HepG2 (cell line): Measurements from ENCODE around the gene RABGAP1. TPM values are rescaled to one million over a fixed set of nuclear protein-coding genes. Genes with fewer than 3 reads are reported as not detected.

Experiments
- CENPT ChIP-seq: sonication (generic); formaldehyde crosslinking; IDR thresholded peaks from 2 replicates; pipeline ENCODE4 v1.8.0; 2022; ENCODE audit warnings: low read depth, mild to moderate bottlenecking, moderate library complexity, missing genetic modification reagents
- FOSL2 ChIP-seq: sonication (generic); formaldehyde crosslinking; IDR thresholded peaks from 2 replicates; pipeline ENCODE4 v1.4.0; 2020; ENCODE audit warnings: missing genetic modification reagents
- GZF1 ChIP-seq: sonication (generic); formaldehyde crosslinking; IDR thresholded peaks from 2 replicates; pipeline ENCODE4 v1.5.1; 2020; ENCODE audit warnings: mild to moderate bottlenecking, missing genetic modification reagents
- HMGXB4 ChIP-seq, 2 experiments: sonication (generic) in 1 of 2; formaldehyde crosslinking in 1 of 2; IDR thresholded peaks; 2 replicates each; pipeline versions ENCODE4 v1.4.0 to v1.6.1; 2018 to 2020; ENCODE audit warnings: missing genetic modification reagents in 2 of 2, borderline replicate concordance in 1 of 2, low read depth in 1 of 2, mild to moderate bottlenecking in 1 of 2, missing biosample characterization in 1 of 2
- HNF4G ChIP-seq, 2 experiments: sonication (generic) in 1 of 2; formaldehyde crosslinking in 1 of 2; IDR thresholded peaks; 2 replicates each; pipeline versions ENCODE4 v1.4.0 to v1.6.1; 2011 to 2020; ENCODE audit warnings: borderline replicate concordance in 2 of 2, low read depth in 2 of 2, mild to moderate bottlenecking in 2 of 2, low read length in 1 of 2, missing genetic modification reagents in 1 of 2, moderate library complexity in 1 of 2
- KDM1A ChIP-seq: IDR thresholded peaks from 2 replicates; pipeline ENCODE4 v1.6.1; 2016; ENCODE audit warnings: missing compliant biosample characterization
- NCOA1 ChIP-seq: sonication (generic); formaldehyde crosslinking; IDR thresholded peaks from 2 replicates; pipeline ENCODE4 v1.9.0; 2021; ENCODE audit warnings: missing genetic modification reagents
- SMAD9 ChIP-seq: sonication (generic); formaldehyde crosslinking; IDR thresholded peaks from 2 replicates; pipeline ENCODE4 v1.5.1; 2020; ENCODE audit warnings: mild to moderate bottlenecking, missing genetic modification reagents
- SNAI1 ChIP-seq: sonication (generic); formaldehyde crosslinking; IDR thresholded peaks from 2 replicates; pipeline ENCODE4 v1.5.0; 2020; ENCODE audit warnings: mild to moderate bottlenecking, missing genetic modification reagents, borderline replicate concordance
- SRSF1 ChIP-seq: fragments of 200-400 bp; formaldehyde crosslinking; optimal IDR thresholded peaks from 2 replicates; pipeline ENCODE3; 2017; ENCODE audit warnings: mild to moderate bottlenecking, low read depth, low read length, moderate library complexity
- STAG1 ChIP-seq: sonication (generic); formaldehyde crosslinking; IDR thresholded peaks from 2 replicates; pipeline ENCODE4 v1.4.0; 2020; ENCODE audit warnings: missing genetic modification reagents
- TCF12 ChIP-seq, 2 experiments: fragments of 450-650 bp in 1 of 2; sonication (generic) in 1 of 2; formaldehyde crosslinking in 1 of 2; IDR thresholded peaks; 2 replicates each; pipeline versions ENCODE4 v1.6.1 to v1.8.0; 2017 to 2022; ENCODE audit warnings: antibody characterized with exemption in 1 of 2, mild to moderate bottlenecking in 1 of 2, missing genetic modification reagents in 1 of 2, moderate library complexity in 1 of 2
- ZFP62 ChIP-seq: sonication (generic); formaldehyde crosslinking; IDR thresholded peaks from 2 replicates; pipeline ENCODE4 v1.4.0; 2020; ENCODE audit warnings: missing genetic modification reagents
- ZNF562 ChIP-seq: sonication (generic); formaldehyde crosslinking; IDR thresholded peaks from 2 replicates; pipeline ENCODE4 v1.8.0; 2022; ENCODE audit warnings: missing genetic modification reagents, borderline replicate concordance
- ZNF772 ChIP-seq: sonication (generic); formaldehyde crosslinking; IDR thresholded peaks from 2 replicates; pipeline ENCODE4 v1.5.0; 2020; ENCODE audit warnings: mild to moderate bottlenecking, missing genetic modification reagents
- ZNF777 ChIP-seq: sonication (generic); formaldehyde crosslinking; IDR thresholded peaks from 2 replicates; pipeline ENCODE4 v1.4.0; 2020; ENCODE audit warnings: missing genetic modification reagents
- polyA plus RNA-seq, 8 experiments: library from polyadenylated mRNA; depleted of rRNA in 3 of 8; stranded (reverse) in 7 of 8; unstranded in 1 of 8; fragments of >200 nt; fragmentation: Illumina TruSeq in 4 of 8; extraction: Trizol in 4 of 8; gene quantifications; 2 replicates each; pipeline versions ENCODE4 v1.2.1 to v1.2.3, GENCODE V29; 2011 to 2016; ENCODE audit warnings: low read depth in 4 of 8, missing spikeins in 1 of 8, mixed read lengths in 1 of 8; ENCODE audit not compliant: insufficient read depth in 1 of 8
- total RNA-seq, 5 experiments: library from RNA; depleted of rRNA; stranded (reverse); fragments of >200 nt; fragmentation: Illumina TruSeq; extraction: Trizol; gene quantifications; 2 replicates each; pipeline ENCODE4 v1.2.3, GENCODE V29; 2016; ENCODE audit warnings: low read depth in 1 of 5
- TF ChIP-seq, protein P1 (sequence below): fragments of 450-650 bp; IDR thresholded peaks from 2 replicates; pipeline ENCODE4 v1.6.1; 2017; ENCODE audit warnings: mild to moderate bottlenecking
- TF ChIP-seq, protein P2 (sequence below): sonication (generic); formaldehyde crosslinking; IDR thresholded peaks from 2 replicates; pipeline ENCODE4 v1.5.1; 2020; ENCODE audit warnings: mild to moderate bottlenecking, missing genetic modification reagents, moderate library complexity
- TF ChIP-seq, protein P3 (sequence below): sonication (generic); formaldehyde crosslinking; IDR thresholded peaks from 2 replicates; pipeline ENCODE4 v1.5.0; 2020; ENCODE audit warnings: mild to moderate bottlenecking, missing genetic modification reagents

The RABGAP1 gene
- total and polyA plus RNA-seq, 2 of the 13 experiments (the other 11 are each of a cell fraction or from before 2014, with no cell fraction given), result 19.1 to 19.3 TPM

DNA sequence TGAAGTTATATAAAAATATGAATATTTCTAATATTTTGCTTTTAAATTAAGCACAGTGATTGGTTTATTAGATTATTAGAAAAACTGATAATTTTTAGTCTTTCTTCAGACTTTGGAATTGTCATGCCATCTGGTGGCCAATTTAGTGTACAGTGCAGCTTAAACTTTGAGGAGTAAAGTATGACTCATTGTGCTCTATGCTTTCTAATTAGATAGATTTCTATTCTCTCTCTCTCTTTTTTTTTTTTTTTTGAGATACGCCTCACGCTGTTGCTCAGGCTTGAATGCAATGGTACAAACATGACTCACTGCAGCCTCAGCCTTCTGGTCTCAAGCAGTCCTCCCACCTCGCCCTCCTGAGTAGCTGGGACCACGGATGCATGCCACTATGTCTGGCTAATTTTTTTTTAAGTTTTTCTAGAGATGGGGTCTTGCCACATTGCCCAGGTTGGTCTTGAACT, 50.6 kb downstream of the RABGAP1 start (continued):
- TF ChIP-seq TCF12 (IDR thresholded peaks at IDR 0.05) (no peak), TCF12 (CRISPR knock-in tag; IDR thresholded peaks at IDR 0.05) (no peak), SMAD9 (CRISPR knock-in tag) (no peak), SRSF1 (no peak), ZNF777 (no peak), GZF1 (CRISPR knock-in tag) (no peak), FOSL2 (peak; percentile 37; the same call in 1 of the 2 replicates), SNAI1 (CRISPR knock-in tag) (no peak), CENPT (CRISPR knock-in tag) (no peak), ZNF562 (CRISPR knock-in tag) (no peak), ZNF772 (CRISPR knock-in tag) (no peak), KDM1A (no peak), NCOA1 (CRISPR knock-in tag) (no peak), STAG1 (CRISPR knock-in tag) (peak; percentile 62), HMGXB4 (CRISPR knock-in tag; IDR thresholded peaks at IDR 0.05; ENCODE audit: borderline replicate concordance in 1 of 2, low read depth in 1 of 2) (no peak), HNF4G (IDR thresholded peaks at IDR 0.05; ENCODE audit: borderline replicate concordance, low read depth, low read length) (no peak), HNF4G (CRISPR knock-in tag; IDR thresholded peaks at IDR 0.05; ENCODE audit: borderline replicate concordance, low read depth) (no peak), ZFP62 (no peak)
- TF ChIP-seq, protein P1, sequence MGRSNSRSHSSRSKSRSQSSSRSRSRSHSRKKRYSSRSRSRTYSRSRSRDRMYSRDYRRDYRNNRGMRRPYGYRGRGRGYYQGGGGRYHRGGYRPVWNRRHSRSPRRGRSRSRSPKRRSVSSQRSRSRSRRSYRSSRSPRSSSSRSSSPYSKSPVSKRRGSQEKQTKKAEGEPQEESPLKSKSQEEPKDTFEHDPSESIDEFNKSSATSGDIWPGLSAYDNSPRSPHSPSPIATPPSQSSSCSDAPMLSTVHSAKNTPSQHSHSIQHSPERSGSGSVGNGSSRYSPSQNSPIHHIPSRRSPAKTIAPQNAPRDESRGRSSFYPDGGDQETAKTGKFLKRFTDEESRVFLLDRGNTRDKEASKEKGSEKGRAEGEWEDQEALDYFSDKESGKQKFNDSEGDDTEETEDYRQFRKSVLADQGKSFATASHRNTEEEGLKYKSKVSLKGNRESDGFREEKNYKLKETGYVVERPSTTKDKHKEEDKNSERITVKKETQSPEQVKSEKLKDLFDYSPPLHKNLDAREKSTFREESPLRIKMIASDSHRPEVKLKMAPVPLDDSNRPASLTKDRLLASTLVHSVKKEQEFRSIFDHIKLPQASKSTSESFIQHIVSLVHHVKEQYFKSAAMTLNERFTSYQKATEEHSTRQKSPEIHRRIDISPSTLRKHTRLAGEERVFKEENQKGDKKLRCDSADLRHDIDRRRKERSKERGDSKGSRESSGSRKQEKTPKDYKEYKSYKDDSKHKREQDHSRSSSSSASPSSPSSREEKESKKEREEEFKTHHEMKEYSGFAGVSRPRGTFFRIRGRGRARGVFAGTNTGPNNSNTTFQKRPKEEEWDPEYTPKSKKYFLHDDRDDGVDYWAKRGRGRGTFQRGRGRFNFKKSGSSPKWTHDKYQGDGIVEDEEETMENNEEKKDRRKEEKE, result no peak
- TF ChIP-seq, protein P2, sequence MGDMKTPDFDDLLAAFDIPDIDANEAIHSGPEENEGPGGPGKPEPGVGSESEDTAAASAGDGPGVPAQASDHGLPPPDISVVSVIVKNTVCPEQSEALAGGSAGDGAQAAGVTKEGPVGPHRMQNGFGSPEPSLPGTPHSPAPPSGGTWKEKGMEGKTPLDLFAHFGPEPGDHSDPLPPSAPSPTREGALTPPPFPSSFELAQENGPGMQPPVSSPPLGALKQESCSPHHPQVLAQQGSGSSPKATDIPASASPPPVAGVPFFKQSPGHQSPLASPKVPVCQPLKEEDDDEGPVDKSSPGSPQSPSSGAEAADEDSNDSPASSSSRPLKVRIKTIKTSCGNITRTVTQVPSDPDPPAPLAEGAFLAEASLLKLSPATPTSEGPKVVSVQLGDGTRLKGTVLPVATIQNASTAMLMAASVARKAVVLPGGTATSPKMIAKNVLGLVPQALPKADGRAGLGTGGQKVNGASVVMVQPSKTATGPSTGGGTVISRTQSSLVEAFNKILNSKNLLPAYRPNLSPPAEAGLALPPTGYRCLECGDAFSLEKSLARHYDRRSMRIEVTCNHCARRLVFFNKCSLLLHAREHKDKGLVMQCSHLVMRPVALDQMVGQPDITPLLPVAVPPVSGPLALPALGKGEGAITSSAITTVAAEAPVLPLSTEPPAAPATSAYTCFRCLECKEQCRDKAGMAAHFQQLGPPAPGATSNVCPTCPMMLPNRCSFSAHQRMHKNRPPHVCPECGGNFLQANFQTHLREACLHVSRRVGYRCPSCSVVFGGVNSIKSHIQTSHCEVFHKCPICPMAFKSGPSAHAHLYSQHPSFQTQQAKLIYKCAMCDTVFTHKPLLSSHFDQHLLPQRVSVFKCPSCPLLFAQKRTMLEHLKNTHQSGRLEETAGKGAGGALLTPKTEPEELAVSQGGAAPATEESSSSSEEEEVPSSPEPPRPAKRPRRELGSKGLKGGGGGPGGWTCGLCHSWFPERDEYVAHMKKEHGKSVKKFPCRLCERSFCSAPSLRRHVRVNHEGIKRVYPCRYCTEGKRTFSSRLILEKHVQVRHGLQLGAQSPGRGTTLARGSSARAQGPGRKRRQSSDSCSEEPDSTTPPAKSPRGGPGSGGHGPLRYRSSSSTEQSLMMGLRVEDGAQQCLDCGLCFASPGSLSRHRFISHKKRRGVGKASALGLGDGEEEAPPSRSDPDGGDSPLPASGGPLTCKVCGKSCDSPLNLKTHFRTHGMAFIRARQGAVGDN (CRISPR knock-in tag), result no peak
- TF ChIP-seq, protein P3, sequence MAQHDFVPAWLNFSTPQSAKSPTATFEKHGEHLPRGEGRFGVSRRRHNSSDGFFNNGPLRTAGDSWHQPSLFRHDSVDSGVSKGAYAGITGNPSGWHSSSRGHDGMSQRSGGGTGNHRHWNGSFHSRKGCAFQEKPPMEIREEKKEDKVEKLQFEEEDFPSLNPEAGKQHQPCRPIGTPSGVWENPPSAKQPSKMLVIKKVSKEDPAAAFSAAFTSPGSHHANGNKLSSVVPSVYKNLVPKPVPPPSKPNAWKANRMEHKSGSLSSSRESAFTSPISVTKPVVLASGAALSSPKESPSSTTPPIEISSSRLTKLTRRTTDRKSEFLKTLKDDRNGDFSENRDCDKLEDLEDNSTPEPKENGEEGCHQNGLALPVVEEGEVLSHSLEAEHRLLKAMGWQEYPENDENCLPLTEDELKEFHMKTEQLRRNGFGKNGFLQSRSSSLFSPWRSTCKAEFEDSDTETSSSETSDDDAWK (CRISPR knock-in tag), result no peak
